CD14-positive monocyte (primary cell): ENCODE data around the gene EGLN2. TPM values are rescaled to one million over a fixed set of nuclear protein-coding genes. Genes with fewer than 3 reads are reported as not detected.

Experiments
- DNase-seq, 3 donors: peaks; one replicate each; pipeline ENCODE4 v3.0.0-alpha.2; 2011 to 2022
- H2AFZ ChIP-seq: 2 replicates; pipeline ENCODE4 v1.6.0; 2012; ENCODE audit warnings: mild to moderate bottlenecking, low read depth, low read length, inconsistent platforms; ENCODE audit not compliant: insufficient read depth, poor library complexity, severe bottlenecking
- H3K27ac ChIP-seq, 2 donors: 1 replicate in 1 of 2; 2 replicates in 1 of 2; pipeline ENCODE4 v1.5.1; 2012 to 2013; ENCODE audit warnings: low read length in 2 of 2, control low read depth in 1 of 2, inconsistent platforms in 1 of 2, low read depth in 1 of 2, mild to moderate bottlenecking in 1 of 2
- H3K27me3 ChIP-seq, 2 donors: one replicate each; pipeline versions ENCODE4 v1.6.0 to v1.6.1; 2011 to 2013; ENCODE audit warnings: low read length in 2 of 2; ENCODE audit not compliant: control insufficient read depth in 2 of 2, insufficient read depth in 2 of 2
- H3K36me3 ChIP-seq, 2 donors: replicated peaks in 1 of 2; 1 replicate in 1 of 2; 2 replicates in 1 of 2; pipeline versions ENCODE4 v1.5.1 to v1.6.1; 2012 to 2013; ENCODE audit warnings: low read length in 2 of 2, control low read depth in 1 of 2, inconsistent platforms in 1 of 2, mild to moderate bottlenecking in 1 of 2; ENCODE audit not compliant: insufficient read depth in 2 of 2, control insufficient read depth in 1 of 2
- H3K4me1 ChIP-seq, 2 donors: 1 replicate in 1 of 2; 2 replicates in 1 of 2; pipeline versions ENCODE4 v1.5.1 to v1.6.1; 2012 to 2013; ENCODE audit warnings: low read length in 2 of 2, control low read depth in 1 of 2, inconsistent platforms in 1 of 2, mild to moderate bottlenecking in 1 of 2, moderate library complexity in 1 of 2; ENCODE audit not compliant: insufficient read depth in 2 of 2, control insufficient read depth in 1 of 2
- H3K4me2 ChIP-seq: replicated peaks from 2 replicates; pipeline ENCODE3; 2012; ENCODE audit warnings: low read length, moderate library complexity, mild to moderate bottlenecking; ENCODE audit not compliant: poor library complexity, severe bottlenecking; ENCODE audit errors: extremely low read depth
- H3K4me3 ChIP-seq, 3 experiments: fragments of 200-600 bp in 1 of 3; sonication (generic) in 1 of 3; replicated peaks in 1 of 3; 1 replicate in 2 of 3; 2 replicates in 1 of 3; pipeline ENCODE4 v1.5.1; 2011 to 2013; ENCODE audit warnings: low read length in 3 of 3, mild to moderate bottlenecking in 3 of 3, control low read depth in 2 of 3, low read depth in 2 of 3, inconsistent platforms in 1 of 3, moderate library complexity in 1 of 3
- H3K79me2 ChIP-seq: 2 replicates; pipeline ENCODE4 v1.6.0; 2012; ENCODE audit warnings: mild to moderate bottlenecking, control low read depth, inconsistent platforms, low read length, moderate library complexity; ENCODE audit not compliant: insufficient read depth
- H3K9ac ChIP-seq: 2 replicates; pipeline ENCODE4 v1.6.0; 2017; ENCODE audit warnings: low read length, mild to moderate bottlenecking; ENCODE audit not compliant: insufficient read depth, poor library complexity, severe bottlenecking
- H3K9me3 ChIP-seq, 2 donors: replicated peaks in 1 of 2; 1 replicate in 1 of 2; 2 replicates in 1 of 2; pipeline versions ENCODE4 v1.5.1 to v1.6.1; 2012 to 2013; ENCODE audit warnings: low read length in 2 of 2, control low read depth in 1 of 2; ENCODE audit not compliant: control insufficient read depth in 1 of 2, insufficient read depth in 1 of 2
- H4K20me1 ChIP-seq: 2 replicates; pipeline ENCODE4 v1.6.0; 2012; ENCODE audit warnings: mild to moderate bottlenecking, low read length, control low read depth, moderate library complexity; ENCODE audit not compliant: insufficient read depth
- H3K27ac Mint-ChIP-seq, 7 donors: one replicate each; pipeline ENCODE4 v1.8.0; 2020; ENCODE audit warnings: mild to moderate bottlenecking in 7 of 7, mixed read lengths in 7 of 7, moderate library complexity in 6 of 7, inconsistent platforms in 2 of 7
- H3K27me3 Mint-ChIP-seq, 3 donors: one replicate each; pipeline ENCODE4 v1.8.0; 2021 to 2022; ENCODE audit warnings: low read depth in 3 of 3, mild to moderate bottlenecking in 3 of 3, mixed read lengths in 3 of 3, moderate library complexity in 3 of 3, inconsistent platforms in 1 of 3
- H3K36me3 Mint-ChIP-seq, 2 donors: one replicate each; pipeline ENCODE4 v1.8.0; 2020; ENCODE audit warnings: mixed read lengths in 2 of 2, inconsistent platforms in 1 of 2, mild to moderate bottlenecking in 1 of 2
- H3K4me1 Mint-ChIP-seq: one replicate; pipeline ENCODE4 v1.8.0; 2020; ENCODE audit warnings: mild to moderate bottlenecking, mixed read lengths
- H3K4me3 Mint-ChIP-seq, 2 donors: one replicate each; pipeline ENCODE4 v1.8.0; 2020; ENCODE audit warnings: mild to moderate bottlenecking in 2 of 2, mixed read lengths in 2 of 2, moderate library complexity in 1 of 2
- H3K9me3 Mint-ChIP-seq, 7 donors: one replicate each; pipeline ENCODE4 v1.8.0; 2020 to 2022; ENCODE audit warnings: mixed read lengths in 7 of 7, mild to moderate bottlenecking in 6 of 7, moderate library complexity in 6 of 7, inconsistent platforms in 2 of 7
- WGBS: methylation state at CpG from one replicate; pipeline ENCODE4 v1.1.5; 2013; ENCODE audit warnings: missing lambda C conversion rate; ENCODE audit not compliant: insufficient coverage; 5-methylcytosine and 5-hydroxymethylcytosine counted together
- intact Hi-C, 2 donors: fragments of 100-400 bp; cut with micrococcal nuclease; formaldehyde crosslinking; loops; one replicate each; pipeline versions ENCODE4 v1.15.0 to v1.15.1; 2023
- polyA plus RNA-seq, 3 donors: library from polyadenylated mRNA; depleted of rRNA in 1 of 3; unstranded in 2 of 3; stranded (reverse) in 1 of 3; fragments of 300-500 nt in 2 of 3; fragments of >200 nt in 1 of 3; fragmentation: Illumina TruSeq in 2 of 3; gene quantifications; 1 replicate in 2 of 3; 2 replicates in 1 of 3; pipeline ENCODE4 v1.2.3, GENCODE V29; 2012 to 2021
- TF ChIP-seq, protein P1 (sequence below): fragments of 200-600 bp; IDR thresholded peaks from one replicate; pipeline ENCODE4 v1.8.0; 2022; ENCODE audit warnings: antibody characterized with exemption, mild to moderate bottlenecking

EGLN2 gene
- polyA plus RNA-seq, 3 donors = 60.6 to 76.8 (median 64.5) TPM

DNA sequence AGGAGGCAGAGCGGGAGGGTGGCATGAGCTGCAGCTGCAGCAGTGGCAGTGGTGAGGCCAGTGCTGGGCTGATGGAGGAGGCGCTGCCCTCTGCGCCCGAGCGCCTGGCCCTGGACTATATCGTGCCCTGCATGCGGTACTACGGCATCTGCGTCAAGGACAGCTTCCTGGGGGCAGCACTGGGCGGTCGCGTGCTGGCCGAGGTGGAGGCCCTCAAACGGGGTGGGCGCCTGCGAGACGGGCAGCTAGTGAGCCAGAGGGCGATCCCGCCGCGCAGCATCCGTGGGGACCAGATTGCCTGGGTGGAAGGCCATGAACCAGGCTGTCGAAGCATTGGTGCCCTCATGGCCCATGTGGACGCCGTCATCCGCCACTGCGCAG is 2.0 kb downstream of the EGLN2 start:
- H3K27me3 ChIP-seq = no peaks in the 10 kb centered on the region
- Mint-ChIP-seq H3K36me3 (peaks cover 42 to 57% of the 10 kb centered on the region in 2 donors), H3K9me3 (no peaks in the 10 kb centered on the region), H3K27me3 (peaks cover 0 to 3% (median 0%) of the 10 kb centered on the region in 3 donors), H3K4me3 (peak overlapping the region in 1 of 2 donors; percentile 46), H3K27ac (peak overlapping the region in 1 of 7 donors; percentile 54), H3K4me1 (peaks cover 79% of the 10 kb centered on the region)
- peaks cover 63 to 66% of the 10 kb centered on the region in 2 donors for H3K4me1 ChIP-seq
- peak overlapping the region; percentile 94 for H3K4me2 ChIP-seq
- peaks cover 69% of the 10 kb centered on the region for H3K79me2 ChIP-seq
- H3K36me3 ChIP-seq = peaks cover 38 to 56% of the 10 kb centered on the region in 2 donors
- no peak overlapping the region for H3K27ac ChIP-seq
- WGBS = 97% methylated on average over 27 of the region's 27 CpGs
- intact Hi-C loops = loop anchor here in 1 of 2 donors (10.0 kb wide), 1 partner anchor 46 kb away; the partner anchor contains the start of genes ACTMAP and SNRPA
- DNase-seq = no peak
- TF ChIP-seq, protein P1, sequence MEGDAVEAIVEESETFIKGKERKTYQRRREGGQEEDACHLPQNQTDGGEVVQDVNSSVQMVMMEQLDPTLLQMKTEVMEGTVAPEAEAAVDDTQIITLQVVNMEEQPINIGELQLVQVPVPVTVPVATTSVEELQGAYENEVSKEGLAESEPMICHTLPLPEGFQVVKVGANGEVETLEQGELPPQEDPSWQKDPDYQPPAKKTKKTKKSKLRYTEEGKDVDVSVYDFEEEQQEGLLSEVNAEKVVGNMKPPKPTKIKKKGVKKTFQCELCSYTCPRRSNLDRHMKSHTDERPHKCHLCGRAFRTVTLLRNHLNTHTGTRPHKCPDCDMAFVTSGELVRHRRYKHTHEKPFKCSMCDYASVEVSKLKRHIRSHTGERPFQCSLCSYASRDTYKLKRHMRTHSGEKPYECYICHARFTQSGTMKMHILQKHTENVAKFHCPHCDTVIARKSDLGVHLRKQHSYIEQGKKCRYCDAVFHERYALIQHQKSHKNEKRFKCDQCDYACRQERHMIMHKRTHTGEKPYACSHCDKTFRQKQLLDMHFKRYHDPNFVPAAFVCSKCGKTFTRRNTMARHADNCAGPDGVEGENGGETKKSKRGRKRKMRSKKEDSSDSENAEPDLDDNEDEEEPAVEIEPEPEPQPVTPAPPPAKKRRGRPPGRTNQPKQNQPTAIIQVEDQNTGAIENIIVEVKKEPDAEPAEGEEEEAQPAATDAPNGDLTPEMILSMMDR = no peak
- no peaks in the 10 kb centered on the region for H3K9me3 ChIP-seq
- H3K9ac ChIP-seq = no peak overlapping the region
- peak overlapping the region in 1 of 3 experiments; percentile 94 for H3K4me3 ChIP-seq
- H2AFZ ChIP-seq = no peak overlapping the region
- peaks cover 66% of the 10 kb centered on the region for H4K20me1 ChIP-seq

DNA sequence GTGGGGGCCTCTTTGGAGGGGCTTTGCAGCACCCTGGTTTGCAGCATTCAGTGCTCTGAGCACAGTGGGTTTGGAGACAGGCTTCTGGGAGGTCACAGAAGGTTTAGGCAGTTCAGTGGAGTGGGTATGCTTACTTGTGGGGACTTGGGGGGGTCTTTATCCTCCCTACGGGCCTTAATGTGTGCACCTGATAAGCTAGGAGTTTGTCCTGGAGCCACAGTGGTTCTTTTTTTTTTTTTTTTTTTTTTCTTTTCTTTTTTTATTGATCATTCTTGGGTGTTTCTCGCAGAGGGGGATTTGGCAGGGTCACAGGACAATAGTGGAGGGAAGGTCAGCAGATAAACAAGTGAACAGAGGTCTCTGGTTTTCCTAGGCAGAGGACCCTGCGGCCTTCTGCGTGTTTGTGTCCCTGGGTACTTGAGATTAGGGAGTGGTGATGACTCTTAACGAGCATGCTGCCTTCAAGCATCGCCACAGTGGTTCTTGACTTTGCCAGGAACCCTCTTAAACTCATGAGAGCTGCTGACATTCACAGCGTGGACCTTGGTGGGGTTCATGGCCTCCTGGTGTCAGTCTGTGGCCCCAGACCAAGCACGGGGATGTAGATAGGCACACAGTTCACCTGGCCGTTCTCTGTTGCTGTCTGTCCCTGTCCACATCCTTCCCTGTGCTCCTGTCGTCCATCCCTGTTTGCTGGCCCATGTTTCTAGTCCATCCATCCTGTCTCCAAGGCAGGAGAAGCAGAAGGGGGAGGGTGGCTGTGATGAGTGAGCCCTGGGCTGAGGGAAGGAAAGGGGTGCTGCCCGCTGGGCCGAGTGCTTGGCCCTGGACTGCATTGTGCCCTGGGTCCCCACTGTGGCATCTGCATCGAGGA is 2.7 kb downstream of the EGLN2 start:
- Histone ChIP-seq H3K4me2 (peak overlapping the region; percentile 94), H3K9me3 (no peaks in the 10 kb centered on the region), H3K4me1 (peaks cover 70 to 73% of the 10 kb centered on the region in 2 donors), H3K27me3 (no peaks in the 10 kb centered on the region), H3K36me3 (peaks cover 31 to 53% of the 10 kb centered on the region in 2 donors), H3K27ac (peak overlapping the region; percentile 61 to 67), H3K9ac (peak overlapping the region; percentile 16), H4K20me1 (peaks cover 73% of the 10 kb centered on the region), H3K4me3 (peak overlapping the region in 1 of 3 experiments; percentile 94), H2AFZ (no peak overlapping the region), H3K79me2 (peaks cover 76% of the 10 kb centered on the region)
- peaks cover 0 to 3% (median under 1%) of the 10 kb centered on the region in 3 donors for H3K27me3 Mint-ChIP-seq
- peak overlapping the region in 6 of 7 donors; percentile 76 to 92 (median 88) for H3K27ac Mint-ChIP-seq
- peaks cover 84% of the 10 kb centered on the region for H3K4me1 Mint-ChIP-seq
- 88% methylated on average over 8 of the region's 13 CpGs for WGBS
- DNase-seq = no peak
- H3K9me3 Mint-ChIP-seq = no peaks in the 10 kb centered on the region
- peak overlapping the region; percentile 67 to 89 for H3K4me3 Mint-ChIP-seq
- intact Hi-C loops = loop anchor here in 1 of 2 donors (10.0 kb wide), 1 partner anchor 47 kb away; the partner anchor contains the start of genes ACTMAP and SNRPA
- H3K36me3 Mint-ChIP-seq = peaks cover 38 to 55% of the 10 kb centered on the region in 2 donors
- TF ChIP-seq, protein P1 = no peak
